Islet of Langerhans (tissue), 1 donor: ENCODE measurements around the gene UBA7.

Experiments used
- FAIRE-seq: peaks from one replicate; lab custom pipeline; 2011; peaks lifted over from hg19 to GRCh38; lab: Jason Lieb, UNC

Gene UBA7

DNA sequence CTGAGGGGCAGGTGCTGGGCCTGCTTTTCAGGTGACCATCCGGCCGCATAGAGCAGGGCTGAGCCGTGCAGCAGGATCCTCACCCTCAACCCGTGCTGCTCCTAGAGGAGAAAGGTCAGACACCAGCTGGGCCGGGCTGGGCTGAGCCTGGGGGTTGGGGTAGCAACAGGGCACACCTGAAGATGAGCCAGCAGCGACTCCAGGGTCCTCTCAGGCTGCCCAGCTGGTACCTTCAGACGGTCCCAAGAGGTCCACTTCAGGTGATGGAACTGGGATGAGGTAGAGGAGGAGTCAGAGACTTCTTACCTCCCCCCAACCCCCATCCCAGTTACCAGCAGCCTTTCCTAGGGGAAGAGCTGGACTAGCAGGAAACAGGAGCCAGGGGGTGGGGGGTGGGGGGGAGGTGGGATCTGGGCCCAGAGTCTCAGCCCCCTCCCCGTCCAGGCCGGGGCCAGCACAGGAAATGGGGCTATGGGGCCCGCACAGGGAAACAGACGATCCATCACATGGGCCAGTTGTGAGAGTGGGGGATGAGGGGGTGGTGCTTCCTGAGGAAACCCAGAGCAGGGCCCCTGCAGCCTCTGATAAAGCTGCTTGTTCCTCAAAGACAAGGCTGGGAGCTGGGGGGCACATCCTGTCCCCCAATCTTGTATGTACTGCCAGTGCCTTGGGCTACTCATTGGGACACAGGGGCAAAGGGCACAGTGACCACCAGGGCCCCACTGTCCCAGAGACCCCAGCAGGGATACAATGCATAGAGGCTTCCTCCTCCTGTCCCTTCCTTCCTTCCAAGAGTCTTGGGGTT is 7.7 kb downstream of the UBA7 start:
- FAIRE-seq, result no peak

DNA sequence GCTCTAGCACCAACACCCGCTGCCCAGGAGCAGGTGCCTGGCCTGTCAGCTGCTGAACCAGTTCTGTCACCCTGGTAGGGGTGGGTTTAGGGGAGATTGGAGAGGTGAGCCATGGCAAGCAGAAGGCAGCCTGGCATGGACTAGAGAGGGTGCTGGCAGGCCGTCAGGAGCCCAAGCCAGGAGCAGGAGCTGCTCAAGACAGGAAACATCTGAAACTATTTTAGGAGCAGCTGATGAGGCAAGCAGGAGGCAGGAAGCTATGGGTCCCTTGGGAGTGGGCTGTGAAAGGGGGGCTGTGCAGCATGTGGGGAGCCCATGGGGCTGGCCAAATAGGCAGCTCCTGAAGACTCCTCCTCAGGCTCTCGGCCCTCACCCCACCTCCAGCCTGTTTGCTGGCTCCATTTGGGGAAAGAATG is 8.4 kb downstream of the UBA7 start:
- FAIRE-seq, result no peak

- no peak for FAIRE-seq
These were observed 9.4 kb downstream of the UBA7 start for GRCh38 chr3:49804141-49805041.

DNA sequence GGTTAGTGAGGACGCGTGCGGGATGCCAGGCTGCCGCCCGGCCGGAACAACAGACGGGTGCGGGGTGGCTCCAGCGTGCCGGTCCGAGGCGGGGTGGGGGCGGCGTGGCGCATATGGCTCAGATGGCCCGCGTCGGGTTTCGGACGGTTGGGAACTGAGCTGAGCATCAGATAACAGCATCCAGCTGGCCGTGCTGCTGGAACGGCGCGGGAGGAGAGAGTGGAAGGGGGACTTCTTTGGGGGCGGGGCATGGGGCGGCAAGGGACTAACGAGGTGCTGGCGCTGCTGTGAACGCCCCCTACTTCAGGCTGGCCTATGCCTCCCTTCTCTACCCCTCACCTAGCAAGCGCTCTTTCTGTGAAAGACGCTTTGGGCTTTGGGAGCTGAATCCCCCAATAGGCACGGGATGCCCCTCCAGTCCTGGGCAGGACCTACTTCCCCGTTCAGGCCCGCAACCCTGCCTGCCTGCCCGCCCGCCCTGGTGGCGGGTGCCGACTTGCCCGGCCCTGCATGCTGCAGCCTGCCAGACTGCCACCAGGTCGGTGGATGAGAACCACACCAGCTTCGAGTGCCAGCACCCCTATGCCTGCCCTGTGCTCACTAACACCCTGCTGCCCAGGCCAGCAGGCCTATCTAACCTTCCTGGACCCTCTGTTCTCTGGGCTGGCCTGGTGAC is 10.2 kb downstream of the UBA7 start:
- FAIRE-seq, result no peak

DNA sequence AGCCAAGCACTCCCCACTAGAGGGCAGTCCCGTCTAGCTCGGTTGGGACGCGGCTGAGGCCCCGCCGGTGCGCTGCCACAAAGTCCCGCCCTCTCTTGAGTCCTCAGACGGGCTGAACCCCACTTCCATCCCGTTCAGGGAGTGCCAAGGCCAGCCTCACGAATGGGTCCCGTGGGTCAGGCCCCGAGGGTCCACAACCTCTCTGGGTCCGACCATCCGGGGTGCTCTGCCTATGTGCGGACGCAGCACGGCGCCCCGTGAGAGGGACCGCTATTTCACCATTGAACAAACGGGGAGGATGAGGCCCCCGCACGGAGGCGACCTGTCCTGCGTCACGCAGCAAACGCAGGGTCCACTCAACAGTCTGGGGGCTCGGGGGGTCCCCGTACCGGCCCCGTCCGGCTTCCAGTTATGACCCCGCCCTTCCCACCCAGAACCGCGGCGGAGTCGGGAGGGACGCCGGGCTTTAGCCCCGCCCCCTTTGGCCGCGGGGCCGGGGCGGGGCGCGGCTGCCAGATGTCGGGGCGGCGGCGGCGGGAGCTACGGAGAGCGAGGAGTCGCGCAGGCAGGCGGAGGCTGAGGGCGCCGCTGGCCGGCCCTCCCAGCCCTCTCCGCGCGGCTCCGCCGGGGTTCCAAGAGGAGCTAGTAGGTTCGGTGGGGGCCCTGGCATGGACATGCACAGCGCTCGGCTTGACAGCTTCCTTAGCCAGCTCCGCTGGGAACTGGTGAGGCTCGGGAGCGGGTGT is 10.9 kb downstream of the UBA7 start, which contains the start of gene INKA1:
Gene INKA1, plus strand, starts transcription at position 543 of the 746 bp plus-strand sequence. Its CDS starts 132 bp downstream, at position 675.
- FAIRE-seq, result no peak

DNA sequence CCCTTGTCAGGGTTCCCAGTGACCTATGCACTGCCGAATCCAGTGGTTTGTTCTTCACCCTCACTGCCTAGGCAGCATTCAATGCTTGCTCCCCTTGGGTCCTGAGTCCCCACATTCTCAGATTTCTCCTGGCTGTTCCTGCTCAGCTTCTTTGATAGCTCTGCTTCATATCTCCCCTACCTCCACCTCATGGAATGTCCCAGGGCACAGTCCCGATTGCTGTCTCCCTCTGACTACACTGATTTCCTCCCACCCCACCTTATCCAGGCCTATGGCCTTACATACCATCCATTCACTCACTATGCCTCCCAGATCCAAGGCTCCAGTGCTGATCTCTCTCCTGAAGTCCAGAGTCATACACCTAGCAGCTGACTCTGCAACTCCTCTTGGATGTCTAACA is 12.6 kb downstream of the UBA7 start:
- no peak for FAIRE-seq

DNA sequence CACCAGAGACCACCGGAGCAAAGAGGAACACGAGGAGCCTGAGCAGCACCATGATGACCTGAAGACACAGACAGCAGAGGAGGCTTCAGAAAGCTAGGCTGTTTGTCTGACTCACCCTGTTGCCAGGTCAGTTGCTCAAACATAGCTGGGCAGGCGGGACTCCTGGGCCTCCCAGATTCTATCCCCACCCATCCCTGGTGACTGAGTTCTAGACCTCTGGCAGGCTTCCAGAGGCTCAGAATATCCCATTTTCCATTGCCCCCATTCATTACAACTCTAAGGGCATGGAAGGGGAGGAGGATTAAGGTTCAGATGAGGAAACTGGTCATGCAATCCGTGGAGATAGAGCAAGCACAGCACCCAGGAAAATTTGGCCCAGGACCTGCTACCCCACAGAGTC is 14.0 kb downstream of the UBA7 start, which contains the start of gene CDHR4:
Gene CDHR4, minus strand, starts transcription at position 113 of the 400 bp plus-strand sequence. Its CDS starts 61 bp downstream, at position 52.
- no peak for FAIRE-seq

GRCh38 chr3:49799105-49799504 is 14.6 kb downstream of the UBA7 start:
- no peak for FAIRE-seq

GRCh38 chr3:49794926-49795905 is 18.5 kb downstream of the UBA7 start:
- no peak for FAIRE-seq

GRCh38 chr3:49794431-49794830 is 19.3 kb downstream of the UBA7 start:
- FAIRE-seq, result no peak

DNA sequence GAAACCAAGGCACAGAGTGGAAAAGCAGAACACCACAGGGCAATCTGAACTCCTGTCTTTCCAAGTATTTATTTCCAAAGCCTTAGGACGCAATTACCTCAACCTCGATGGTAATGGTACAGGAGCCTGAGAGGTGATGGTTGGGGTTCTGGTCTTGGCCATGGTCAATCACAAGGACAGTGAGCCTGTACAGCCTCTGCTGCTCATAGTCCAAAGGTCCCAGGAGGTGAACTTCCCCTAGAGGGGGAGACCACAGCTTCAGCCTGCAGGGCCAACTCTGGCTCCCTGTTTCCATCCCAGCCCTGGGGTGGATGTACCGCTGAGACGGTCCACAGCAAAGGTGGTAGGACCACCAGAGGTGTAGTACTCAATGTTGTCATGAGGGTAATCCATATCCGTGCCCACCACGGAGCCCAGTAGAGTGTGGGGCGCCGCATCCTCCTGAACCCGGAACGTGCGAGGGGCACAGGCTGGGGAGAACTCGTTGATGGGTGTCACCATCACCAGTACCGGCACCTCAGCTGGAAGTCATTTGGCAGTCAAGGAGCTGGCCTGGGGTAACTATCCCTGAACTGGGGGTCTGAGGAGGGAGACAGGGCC is 20.2 kb downstream of the UBA7 start:
- FAIRE-seq, result no peak

GRCh38 chr3:49792371-49793150 is 21.2 kb downstream of the UBA7 start:
- FAIRE-seq, result no peak

- FAIRE-seq, result no peak
These were observed 22.2 kb downstream of the UBA7 start for GRCh38 chr3:49791571-49791970.

DNA sequence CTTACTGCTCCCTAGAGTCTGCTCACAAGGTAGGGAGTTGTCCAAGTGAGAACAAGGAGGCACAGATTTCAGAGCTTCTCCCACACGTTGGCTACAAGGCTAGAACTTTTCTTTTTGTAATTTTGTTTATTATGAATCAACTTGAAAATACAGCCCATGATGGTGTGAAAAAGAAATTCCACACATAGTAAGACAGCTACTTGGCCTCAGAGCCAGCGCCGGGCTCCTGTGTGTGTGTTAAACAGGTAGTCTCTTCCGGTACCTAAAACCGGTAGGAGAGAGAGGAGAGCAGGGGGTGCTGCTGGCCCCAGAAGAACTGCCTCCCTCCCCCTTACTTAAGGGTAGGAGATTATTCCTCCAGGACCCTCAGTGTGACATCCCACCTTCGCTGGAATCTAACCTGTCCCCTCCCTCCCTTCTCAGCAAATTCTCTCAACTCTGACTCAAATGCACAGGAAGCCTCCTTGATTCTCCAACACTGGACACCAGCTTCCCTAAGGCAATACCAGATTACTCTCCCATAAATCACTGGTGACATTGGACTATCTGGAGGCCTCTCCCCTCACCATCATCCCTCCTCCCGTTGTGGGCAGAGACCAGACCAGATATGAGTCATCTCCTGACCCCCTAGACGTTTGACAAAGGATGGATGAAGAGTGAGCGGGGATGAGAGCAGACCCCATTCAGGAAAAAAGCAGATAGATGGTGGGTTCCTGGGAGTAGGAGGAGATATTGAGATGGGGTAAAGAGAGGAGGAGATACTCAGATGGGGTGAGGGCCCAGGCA is 22.9 kb downstream of the UBA7 start:
- no peak for FAIRE-seq

GRCh38 chr3:49788056-49788455 is 25.7 kb downstream of the UBA7 start:
- FAIRE-seq, result no peak

- FAIRE-seq, result no peak
These were observed 26.2 kb downstream of the UBA7 start for GRCh38 chr3:49787536-49787935.

GRCh38 chr3:49787182-49787464 is 26.6 kb downstream of the UBA7 start:
- no peak for FAIRE-seq

DNA sequence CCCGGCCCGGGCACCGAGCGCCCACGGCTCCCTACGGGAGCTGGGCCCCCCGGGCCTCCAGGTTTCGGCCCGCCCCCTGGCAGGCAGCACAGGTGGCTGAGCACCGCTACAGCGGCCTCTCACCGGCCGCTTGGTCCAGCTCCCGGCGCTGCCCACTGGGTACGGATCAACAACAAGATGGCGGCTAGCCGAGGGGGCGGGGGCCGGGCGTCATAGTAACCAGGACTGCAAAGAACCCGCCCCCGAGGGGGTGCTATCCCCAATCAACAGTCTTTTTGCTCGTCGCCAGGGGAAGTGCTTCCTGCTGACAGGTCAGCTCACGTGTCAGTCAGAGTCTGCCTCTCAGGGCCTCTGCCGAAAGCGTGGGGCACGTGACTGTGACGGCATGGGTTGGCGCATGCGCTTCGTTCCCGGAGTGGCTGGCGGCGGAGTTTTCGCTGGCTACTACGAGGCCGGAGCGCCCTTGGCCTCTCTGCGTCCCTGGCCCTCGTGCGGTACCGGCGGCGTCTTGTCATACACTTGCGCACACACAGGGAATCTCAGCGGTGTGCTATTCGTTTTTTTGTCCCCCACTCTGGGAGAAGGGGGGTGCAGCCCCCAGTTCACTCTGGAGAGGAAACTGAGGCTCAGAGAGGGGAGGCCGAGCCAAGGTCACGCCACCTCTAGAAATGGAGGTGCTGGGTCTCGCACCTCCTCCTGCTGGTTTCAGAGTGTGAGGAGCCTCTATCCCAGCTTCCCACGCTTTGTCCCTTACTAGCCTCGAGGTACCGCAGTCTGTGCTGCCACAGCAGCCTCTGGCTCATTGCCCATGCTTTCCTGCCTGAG is 27.2 kb downstream of the UBA7 start, which contains the start of gene IP6K1:
Gene IP6K1, minus strand, starts transcription at position 186 of the 825 bp plus-strand sequence. CDS start 38,502 bp downstream, outside the sequence.
- peak; percentile 76 for FAIRE-seq
